Amygdala (tissue), 56 donors: Measurements from ENCODE around the gene MCF2L.

Source experiments
- DNase-seq, 56 donors: peaks; one replicate each; lab custom pipeline; 2025; lab: John Stamatoyannopoulos, UW

MCF2L gene

GRCh38 chr13:113059891-113060290 lies 90.9 kb downstream of the MCF2L start:
- no peak for DNase-seq

GRCh38 chr13:113060557-113061270 lies 91.7 kb downstream of the MCF2L start:
- DNase-seq: peak in 1 of 56 donors; percentile 10

- peak in 22 of 56 donors; percentile 23 to 82 (median 56) for DNase-seq
These were observed 92.2 kb downstream of the MCF2L start for GRCh38 chr13:113061271-113061625.

- DNase-seq: no peak
These were observed 92.9 kb downstream of the MCF2L start for GRCh38 chr13:113061796-113062425.

- no peak for DNase-seq
These were observed 93.7 kb downstream of the MCF2L start for GRCh38 chr13:113062691-113063090.

- no peak for DNase-seq
These were observed 94.1 kb downstream of the MCF2L start for GRCh38 chr13:113063091-113063491.

- no peak for DNase-seq
These were observed 95.1 kb downstream of the MCF2L start for GRCh38 chr13:113064000-113064533.

- DNase-seq: no peak
These were observed 95.8 kb downstream of the MCF2L start for GRCh38 chr13:113064534-113065405.

GRCh38 chr13:113065406-113066141 lies 96.6 kb downstream of the MCF2L start:
- DNase-seq: no peak

GRCh38 chr13:113066142-113066455 lies 97.1 kb downstream of the MCF2L start:
- DNase-seq: no peak

GRCh38 chr13:113066746-113067145 lies 97.7 kb downstream of the MCF2L start:
- no peak for DNase-seq

- DNase-seq: peak in 2 of 56 donors; percentile 32 to 34
These were observed 101.1 kb downstream of the MCF2L start for GRCh38 chr13:113069861-113070805.

GRCh38 chr13:113070855-113071254 lies 101.8 kb downstream of the MCF2L start:
- DNase-seq: no peak

- DNase-seq: no peak
These were observed 103.4 kb downstream of the MCF2L start for GRCh38 chr13:113072376-113072775.

GRCh38 chr13:113073942-113074341 lies 104.9 kb downstream of the MCF2L start:
- DNase-seq: peak in 2 of 56 donors; percentile 44

GRCh38 chr13:113074401-113074800 lies 105.4 kb downstream of the MCF2L start:
- no peak for DNase-seq

- no peak for DNase-seq
These were observed 105.9 kb downstream of the MCF2L start for GRCh38 chr13:113074876-113075275.

- no peak for DNase-seq
These were observed 106.7 kb downstream of the MCF2L start for GRCh38 chr13:113075711-113076110.

- DNase-seq: no peak
These were observed 107.8 kb downstream of the MCF2L start for GRCh38 chr13:113076681-113077401.
